Activated naive CD4-positive, alpha-beta T cell treated with anti-CD3 and anti-CD28 coated beads for 36 hours (primary cell): ENCODE measurements around the gene SNX24. TPM values are rescaled to one million over a fixed set of nuclear protein-coding genes. Genes with fewer than 3 reads are reported as not detected.

ENCODE experiments used
- CTCF ChIA-PET: fragments of 350-600 bp; sonication (Branson Sonifier 250); formaldehyde crosslinking; loops from one replicate; lab custom pipeline; 2021; ENCODE audit warnings: antibody characterized with exemption; lab: Charles Lee
- DNase-seq: peaks from one replicate; pipeline ENCODE4 v3.0.0-alpha.2; 2020
- H3K27ac Mint-ChIP-seq: one replicate; pipeline ENCODE4 v1.8.0; 2021; ENCODE audit warnings: mild to moderate bottlenecking, mixed read lengths
- H3K27me3 Mint-ChIP-seq: one replicate; pipeline ENCODE4 v1.8.0; 2021; ENCODE audit warnings: low read depth, mixed read lengths
- H3K36me3 Mint-ChIP-seq: one replicate; pipeline ENCODE4 v1.8.0; 2021; ENCODE audit warnings: low read depth, mixed read lengths
- H3K4me1 Mint-ChIP-seq: one replicate; pipeline ENCODE4 v1.8.0; 2021; ENCODE audit warnings: low read depth, mixed read lengths
- H3K4me3 Mint-ChIP-seq: one replicate; pipeline ENCODE4 v1.8.0; 2021; ENCODE audit warnings: mild to moderate bottlenecking, moderate library complexity, mixed read lengths
- H3K9me3 Mint-ChIP-seq: one replicate; pipeline ENCODE4 v1.8.0; 2021; ENCODE audit warnings: mixed read lengths
- intact Hi-C: fragments of 100-400 bp; cut with micrococcal nuclease; formaldehyde crosslinking; loops from one replicate; pipeline ENCODE4 v1.15.1; 2023
- total RNA-seq, 2 experiments: library from RNA; stranded (reverse); gene quantifications; one replicate each; pipeline ENCODE4 v1.2.3, GENCODE V29; 2021

SNX24 gene
- total RNA-seq, 2 experiments from 2014 or later: 2.2 to 2.3 TPM

DNA sequence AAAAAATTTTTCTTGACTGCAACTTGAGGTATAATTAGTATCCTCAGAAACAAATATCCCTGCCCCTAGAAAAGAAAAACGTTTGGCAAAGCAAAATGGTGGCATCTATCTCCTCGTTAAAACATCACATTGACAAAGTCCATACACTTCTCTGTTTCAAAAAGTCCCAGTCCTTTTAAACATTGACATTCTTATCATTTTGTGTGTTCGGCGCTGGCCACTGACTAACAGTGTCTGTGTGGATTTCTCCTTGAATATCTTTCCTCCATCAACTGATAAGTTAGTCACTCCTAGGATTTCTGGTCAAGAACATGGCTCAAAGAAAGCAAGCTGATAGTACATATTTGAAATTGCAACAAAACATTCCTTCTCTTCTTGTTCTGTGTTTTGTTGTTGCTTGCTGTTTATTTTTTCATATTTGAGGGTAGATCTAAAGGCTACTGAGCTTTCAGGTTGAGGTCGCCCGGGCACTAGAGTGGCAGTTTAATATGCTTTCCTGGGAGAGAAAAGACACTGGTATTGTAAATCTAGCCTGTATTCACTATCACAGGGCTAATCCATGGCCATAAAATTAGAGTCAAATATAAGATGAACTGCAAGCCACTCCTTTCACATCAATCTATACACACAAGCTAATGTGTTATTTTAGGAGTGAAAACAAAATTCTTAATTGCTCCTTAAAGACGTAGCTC lies 199.7 kb downstream of the SNX24 start:
- CTCF ChIA-PET: no interaction called here
- no peak for DNase-seq
- Mint-ChIP-seq H3K27me3 (peaks cover 23% of the 10 kb centered on the region), H3K4me3 (no peak overlapping the region), H3K9me3 (no peaks in the 10 kb centered on the region), H3K36me3 (no peaks in the 10 kb centered on the region), H3K27ac (no peak overlapping the region), H3K4me1 (no peaks in the 10 kb centered on the region)
- intact Hi-C loops: no loop called here

DNA sequence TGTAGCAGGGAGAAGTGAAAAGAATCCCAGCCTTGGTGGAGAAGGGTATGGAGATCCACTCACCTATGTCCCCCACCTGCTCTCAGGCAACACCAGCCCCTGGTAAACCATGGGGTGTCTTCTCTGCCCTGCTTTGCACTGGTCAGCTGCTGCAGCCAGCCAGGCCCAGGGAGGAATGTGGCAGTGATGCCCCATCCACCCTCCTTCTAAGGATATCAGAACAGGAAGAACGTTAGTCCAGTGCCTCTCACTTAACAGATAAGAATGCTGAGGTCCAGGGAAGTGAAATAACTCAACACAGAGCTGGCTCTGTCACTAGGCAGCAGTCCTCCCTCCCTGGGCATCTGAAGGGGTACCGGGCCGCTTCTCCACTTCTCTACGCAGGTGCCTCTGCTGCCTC lies 200.8 kb downstream of the SNX24 start:
- Mint-ChIP-seq H3K36me3 (no peaks in the 10 kb centered on the region), H3K27ac (no peak overlapping the region), H3K4me1 (no peaks in the 10 kb centered on the region), H3K9me3 (no peaks in the 10 kb centered on the region), H3K4me3 (no peak overlapping the region), H3K27me3 (peaks cover 23% of the 10 kb centered on the region)
- no peak for DNase-seq
- intact Hi-C loops: no loop called here
- CTCF ChIA-PET: no interaction called here

DNA sequence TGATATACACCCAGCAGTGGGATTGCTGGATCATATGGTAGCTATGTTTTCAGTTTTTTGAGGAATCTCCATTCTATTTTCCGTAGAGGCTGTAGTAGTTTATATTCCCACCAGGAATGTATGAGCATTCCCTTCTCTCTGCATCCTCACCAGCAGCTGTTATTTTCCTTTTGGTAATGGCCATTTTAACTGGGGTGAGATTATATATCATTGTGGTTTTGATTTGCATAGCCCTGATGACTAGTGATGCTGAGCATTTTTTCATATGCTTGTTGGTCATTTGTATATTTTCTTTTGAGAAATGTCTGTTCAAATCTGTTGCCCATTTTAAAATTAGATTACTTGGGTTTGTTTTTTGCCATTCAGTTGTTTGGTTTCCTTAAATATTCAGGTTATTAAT lies 202.3 kb downstream of the SNX24 start:
- Mint-ChIP-seq H3K27me3 (peaks cover 35% of the 10 kb centered on the region), H3K4me3 (no peak overlapping the region), H3K27ac (no peak overlapping the region), H3K4me1 (no peaks in the 10 kb centered on the region), H3K9me3 (peaks cover 6% of the 10 kb centered on the region), H3K36me3 (no peaks in the 10 kb centered on the region)
- CTCF ChIA-PET: no interaction called here
- no peak for DNase-seq
- intact Hi-C loops: no loop called here

DNA sequence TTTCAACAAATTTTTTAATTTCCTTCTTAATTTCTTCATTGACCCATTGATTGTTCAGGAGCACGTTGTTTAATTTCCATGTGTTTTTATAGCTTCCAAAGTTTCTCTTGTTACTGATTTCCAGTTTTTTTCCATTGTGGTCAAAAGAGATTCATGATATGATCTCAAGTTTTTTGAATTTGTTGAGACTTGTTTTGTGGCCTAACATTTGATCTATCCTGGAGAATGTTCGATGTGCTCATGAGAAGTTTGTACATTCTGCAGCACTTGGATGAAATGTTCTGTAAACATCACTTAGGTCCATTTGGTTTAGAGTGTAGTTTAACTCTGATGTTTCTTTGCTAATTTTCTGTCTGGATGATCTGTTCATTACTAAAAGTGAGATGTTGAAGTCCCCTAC lies 205.8 kb downstream of the SNX24 start:
- H3K36me3 Mint-ChIP-seq: no peaks in the 10 kb centered on the region
- peaks cover 31% of the 10 kb centered on the region for H3K27me3 Mint-ChIP-seq
- no peak overlapping the region for H3K4me3 Mint-ChIP-seq
- DNase-seq: no peak
- no peaks in the 10 kb centered on the region for H3K4me1 Mint-ChIP-seq
- intact Hi-C loops: no loop called here
- CTCF ChIA-PET: no interaction called here
- H3K27ac Mint-ChIP-seq: no peak overlapping the region
- H3K9me3 Mint-ChIP-seq: peaks cover 6% of the 10 kb centered on the region

Other genes starting within 250 kb of the SNX24 start
- 10 to 100 TPM; 47.3 to 48.0 TPM for gene SNX2, start 70.5 kb upstream of the SNX24 start, total RNA-seq
- gene PPIC, start 191.1 kb downstream of the SNX24 start, total RNA-seq: not detected
- not detected for gene PRDM6, start 243.6 kb downstream of the SNX24 start, total RNA-seq